Kidney epithelial cell (primary cell): Measurements from ENCODE around the gene PCDHGA3. TPM values are rescaled to one million over a fixed set of nuclear protein-coding genes. Genes with fewer than 3 reads are reported as not detected.
"Not testable (repeated sequence)": the region's sequence is repeated elsewhere in the genome, so short reads cannot be mapped to it uniquely, and the experiment has no call there.

Source experiments
- DNase-seq: peaks from one replicate; pipeline ENCODE4 v3.0.0-alpha.2; 2010; ENCODE audit warnings: low read depth
- H3K27me3 ChIP-seq: 2 replicates; pipeline ENCODE4 v1.6.0; 2011; ENCODE audit warnings: low read length; ENCODE audit not compliant: control insufficient read depth, insufficient read depth
- H3K36me3 ChIP-seq: 2 replicates; pipeline ENCODE4 v1.5.1; 2011; ENCODE audit warnings: low read length; ENCODE audit not compliant: control insufficient read depth, insufficient read depth
- H3K4me3 ChIP-seq: 2 replicates; pipeline ENCODE4 v1.5.1; 2011; ENCODE audit warnings: low read depth, mild to moderate bottlenecking, control low read depth, low read length
- total RNA-seq: library from RNA; depleted of rRNA; stranded (reverse); fragments of >200 nt; gene quantifications from 2 replicates; pipeline ENCODE4 v1.2.3, GENCODE V29; 2015
- TF ChIP-seq, protein P1 (sequence below): IDR thresholded peaks from 2 replicates; pipeline ENCODE4 v1.5.1; 2011; ENCODE audit warnings: mild to moderate bottlenecking, moderate library complexity, low read length, control low read depth, inconsistent platforms; ENCODE audit not compliant: insufficient read depth, poor library complexity, severe bottlenecking

PCDHGA3 gene
- total RNA-seq, 1 donor from 2014 or later, result 2.6 TPM

DNA sequence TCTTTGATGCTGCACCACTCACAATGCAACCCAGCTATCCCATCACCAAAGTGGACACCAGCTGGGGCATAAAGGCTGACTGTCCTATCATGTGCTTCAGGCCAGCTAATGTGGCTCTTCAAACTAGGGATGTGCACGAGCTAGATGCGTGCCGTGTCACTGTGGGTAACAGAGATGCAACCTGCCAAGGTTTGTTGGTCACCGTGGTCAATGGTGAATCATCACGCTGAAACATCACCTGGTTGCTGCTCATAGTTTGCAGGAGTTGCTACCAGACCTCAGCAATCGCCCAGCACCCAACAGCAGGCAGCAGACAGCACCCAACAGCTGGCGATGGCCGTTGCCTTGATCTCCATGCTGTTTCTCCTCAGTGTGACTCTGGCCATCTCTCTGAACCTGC is 15.4 kb upstream of the PCDHGA3 start:
- no peak overlapping the region for H3K4me3 ChIP-seq
- no peaks in the 10 kb centered on the region for H3K36me3 ChIP-seq
- no peak for DNase-seq
- TF ChIP-seq, protein P1, sequence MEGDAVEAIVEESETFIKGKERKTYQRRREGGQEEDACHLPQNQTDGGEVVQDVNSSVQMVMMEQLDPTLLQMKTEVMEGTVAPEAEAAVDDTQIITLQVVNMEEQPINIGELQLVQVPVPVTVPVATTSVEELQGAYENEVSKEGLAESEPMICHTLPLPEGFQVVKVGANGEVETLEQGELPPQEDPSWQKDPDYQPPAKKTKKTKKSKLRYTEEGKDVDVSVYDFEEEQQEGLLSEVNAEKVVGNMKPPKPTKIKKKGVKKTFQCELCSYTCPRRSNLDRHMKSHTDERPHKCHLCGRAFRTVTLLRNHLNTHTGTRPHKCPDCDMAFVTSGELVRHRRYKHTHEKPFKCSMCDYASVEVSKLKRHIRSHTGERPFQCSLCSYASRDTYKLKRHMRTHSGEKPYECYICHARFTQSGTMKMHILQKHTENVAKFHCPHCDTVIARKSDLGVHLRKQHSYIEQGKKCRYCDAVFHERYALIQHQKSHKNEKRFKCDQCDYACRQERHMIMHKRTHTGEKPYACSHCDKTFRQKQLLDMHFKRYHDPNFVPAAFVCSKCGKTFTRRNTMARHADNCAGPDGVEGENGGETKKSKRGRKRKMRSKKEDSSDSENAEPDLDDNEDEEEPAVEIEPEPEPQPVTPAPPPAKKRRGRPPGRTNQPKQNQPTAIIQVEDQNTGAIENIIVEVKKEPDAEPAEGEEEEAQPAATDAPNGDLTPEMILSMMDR, result no peak
- H3K27me3 ChIP-seq, result peaks cover 5% of the 10 kb centered on the region

DNA sequence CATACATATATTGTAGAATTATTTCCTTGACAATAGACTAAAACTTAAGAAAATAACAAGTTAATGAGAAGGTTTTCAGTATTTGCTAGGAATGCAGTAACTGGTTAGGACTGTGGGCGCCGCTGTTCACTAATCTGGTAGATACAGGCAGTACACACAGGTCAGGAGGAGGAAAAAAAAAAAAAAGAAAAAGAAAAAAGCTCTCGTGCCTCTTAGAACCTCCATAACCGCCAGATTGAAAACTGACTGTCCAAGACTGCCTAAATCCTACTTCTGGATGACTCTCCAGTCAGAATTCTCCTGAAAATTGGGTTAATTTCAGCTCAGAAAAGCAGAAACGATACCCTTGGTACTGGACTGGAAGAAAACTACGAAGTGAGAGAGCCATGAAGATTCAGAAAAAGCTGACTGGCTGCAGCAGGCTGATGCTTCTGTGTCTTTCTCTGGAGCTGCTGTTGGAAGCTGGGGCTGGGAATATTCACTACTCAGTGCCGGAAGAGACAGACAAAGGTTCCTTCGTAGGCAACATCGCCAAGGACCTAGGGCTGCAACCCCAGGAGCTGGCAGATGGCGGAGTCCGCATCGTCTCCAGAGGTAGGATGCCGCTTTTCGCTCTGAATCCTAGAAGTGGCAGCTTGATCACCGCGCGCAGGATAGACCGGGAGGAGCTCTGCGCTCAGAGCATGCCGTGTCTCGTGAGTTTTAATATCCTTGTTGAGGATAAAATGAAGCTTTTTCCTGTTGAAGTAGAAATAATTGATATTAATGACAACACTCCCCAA is 13.1 kb upstream of the PCDHGA3 start, which contains the start of gene PCDHGA1:
PCDHGA1 (plus strand) TSS at position 216 of the 782 bp plus-strand sequence.
- Histone ChIP-seq H3K27me3 (peaks cover 7% of the 10 kb centered on the region), H3K36me3 (no peaks in the 10 kb centered on the region), H3K4me3 (no peak within 1 kb of the TSS)
- TF ChIP-seq, protein P1, result peak; percentile 27
- no peak for DNase-seq

DNA sequence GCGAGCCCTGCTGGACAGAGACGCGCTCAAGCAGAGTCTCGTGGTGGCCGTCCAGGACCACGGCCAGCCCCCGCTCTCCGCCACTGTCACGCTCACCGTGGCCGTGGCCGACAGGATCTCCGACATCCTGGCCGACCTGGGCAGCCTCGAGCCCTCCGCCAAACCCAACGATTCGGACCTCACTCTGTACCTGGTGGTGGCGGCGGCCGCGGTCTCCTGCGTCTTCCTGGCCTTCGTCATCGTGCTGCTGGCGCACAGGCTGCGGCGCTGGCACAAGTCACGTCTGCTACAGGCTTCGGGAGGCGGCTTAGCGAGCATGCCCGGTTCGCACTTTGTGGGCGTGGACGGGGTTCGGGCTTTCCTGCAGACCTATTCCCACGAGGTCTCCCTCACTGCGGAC is 11.1 kb upstream of the PCDHGA3 start:
- not testable (repeated sequence) for H3K36me3 ChIP-seq, DNase-seq, H3K4me3 ChIP-seq, H3K27me3 ChIP-seq

DNA sequence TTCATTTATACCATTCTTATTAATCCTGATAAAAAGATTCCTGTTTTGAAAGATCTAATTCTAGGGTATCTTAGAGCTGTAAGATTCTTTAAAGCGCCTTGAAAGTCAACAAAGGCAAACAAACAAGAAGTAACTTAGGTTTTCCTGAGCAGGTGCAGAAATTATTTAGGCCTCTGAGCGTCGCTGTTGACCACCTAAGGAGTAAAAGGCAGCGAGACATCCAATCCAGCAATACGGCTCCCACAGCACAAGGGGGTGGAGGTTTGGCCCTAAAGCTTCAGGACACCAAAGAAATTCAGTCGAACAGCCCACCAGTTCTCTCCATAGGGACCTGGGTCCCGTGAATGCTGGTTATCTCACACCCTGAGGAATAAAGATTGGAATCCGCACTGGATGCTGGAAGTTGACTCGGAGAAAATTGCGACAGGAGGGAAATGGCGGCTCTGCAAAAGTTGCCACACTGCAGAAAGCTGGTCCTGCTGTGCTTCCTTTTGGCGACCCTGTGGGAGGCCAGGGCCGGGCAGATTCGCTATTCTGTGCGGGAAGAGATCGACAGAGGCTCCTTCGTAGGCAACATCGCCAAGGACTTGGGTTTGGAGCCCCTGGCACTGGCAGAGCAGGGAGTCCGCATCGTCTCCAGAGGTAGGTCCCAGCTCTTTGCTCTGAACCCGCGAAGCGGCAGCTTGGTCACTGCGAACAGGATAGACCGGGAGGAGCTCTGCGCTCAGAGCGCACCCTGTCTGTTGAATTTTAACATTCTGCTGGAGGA is 4.9 kb upstream of the PCDHGA3 start, which contains the start of gene PCDHGA2:
PCDHGA2 (plus strand) TSS at position 223 of the 769 bp plus-strand sequence.
- H3K27me3 ChIP-seq, result peaks cover 16% of the 10 kb centered on the region
- H3K4me3 ChIP-seq, result peak within 1 kb of the TSS; percentile 24
- H3K36me3 ChIP-seq, result no peaks in the 10 kb centered on the region
- TF ChIP-seq, protein P1, result peak; percentile 51
- DNase-seq, result no peak

DNA sequence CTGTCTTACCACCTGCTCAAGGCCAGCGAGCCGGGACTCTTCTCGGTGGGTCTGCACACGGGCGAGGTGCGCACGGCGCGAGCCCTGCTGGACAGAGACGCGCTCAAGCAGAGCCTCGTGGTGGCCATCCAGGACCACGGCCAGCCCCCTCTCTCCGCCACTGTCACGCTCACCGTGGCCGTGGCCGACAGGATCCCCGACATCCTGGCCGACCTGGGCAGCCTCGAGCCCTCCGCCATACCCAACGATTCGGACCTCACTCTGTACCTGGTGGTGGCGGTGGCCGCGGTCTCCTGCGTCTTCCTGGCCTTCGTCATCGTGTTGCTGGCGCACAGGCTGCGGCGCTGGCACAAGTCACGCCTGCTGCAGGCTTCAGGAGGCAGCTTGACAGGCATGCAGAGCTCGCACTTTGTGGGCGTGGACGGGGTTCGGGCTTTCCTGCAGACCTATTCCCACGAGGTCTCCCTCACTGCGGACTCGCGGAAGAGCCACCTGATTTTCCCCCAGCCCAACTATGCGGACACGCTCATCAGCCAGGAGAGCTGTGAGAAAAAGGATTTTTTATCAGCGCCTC is 2.8 kb upstream of the PCDHGA3 start:
- not testable (repeated sequence) for DNase-seq

DNA sequence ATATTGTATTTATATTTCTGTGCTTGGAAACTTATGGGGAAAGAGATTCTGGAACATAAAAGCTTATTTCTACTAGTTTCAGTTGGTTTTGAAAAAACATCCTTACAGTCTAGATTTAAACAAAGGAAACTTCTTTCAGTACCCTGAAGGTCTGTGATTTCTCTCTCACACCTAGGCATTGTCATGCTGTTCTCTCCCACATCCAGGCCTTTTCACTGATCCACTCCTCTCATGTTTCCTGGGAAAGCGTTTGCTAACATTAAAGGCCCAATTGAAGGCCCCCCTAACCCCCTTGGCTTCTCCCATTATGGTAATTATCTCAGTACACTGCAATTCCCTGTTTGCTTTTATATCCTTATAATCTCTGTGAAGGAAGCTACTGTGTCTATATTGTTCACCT is 856 bp upstream of the PCDHGA3 start:
- TF ChIP-seq, protein P1, result no peak
- Histone ChIP-seq H3K4me3 (no peak overlapping the region), H3K27me3 (peaks cover 18% of the 10 kb centered on the region), H3K36me3 (no peaks in the 10 kb centered on the region)
- no peak for DNase-seq

More for the DNA sequence above, 2.8 kb upstream of the PCDHGA3 start:
- peaks cover 18% of the 10 kb centered on the region for H3K27me3 ChIP-seq
- H3K36me3 ChIP-seq, H3K4me3 ChIP-seq: not testable (repeated sequence)
